ENCODE data around the gene KCND3. TPM values are rescaled to one million over a fixed set of nuclear protein-coding genes. Genes with fewer than 3 reads are reported as not detected.

Gene KCND3
- total and polyA plus RNA-seq, 2 donors (not counting 3 experiments of a cell fraction or from before 2014, with no cell fraction given): 0.03 TPM; not detected in 1

DNA sequence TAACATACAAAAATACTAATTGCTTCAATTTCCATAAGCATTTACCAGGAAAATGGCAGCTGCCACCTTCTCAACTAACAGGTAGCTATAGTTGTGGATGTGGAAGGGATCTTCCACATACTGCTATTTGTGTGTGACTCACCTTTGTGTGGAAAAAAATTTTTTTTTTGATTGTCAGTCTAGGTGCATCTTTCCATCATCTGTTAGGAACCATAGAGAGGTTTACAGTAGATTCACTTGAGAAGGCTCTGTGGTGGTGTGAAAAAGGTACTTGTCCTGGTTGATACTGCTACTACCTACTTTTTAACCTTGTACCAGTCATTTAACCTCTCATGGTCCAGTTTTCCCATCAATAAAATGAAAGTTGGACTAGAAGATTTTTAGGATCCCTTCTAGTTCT is 220.8 kb downstream of the KCND3 start:
- Histone ChIP-seq H3K4me3 (replicated peaks in 1 of 3; ENCODE audit: insufficient read depth in 1 of 3, low read depth in 1 of 3, low read length in 3 of 3) (no peak overlapping the region), H3K4me2 (ENCODE audit: insufficient read depth, low read length) (no peak overlapping the region), H3K4me1 (ENCODE audit: control insufficient read depth, extremely low read depth, insufficient read depth, low read length) (no peaks in the 10 kb centered on the region), H3K79me2 (ENCODE audit: control insufficient read depth, insufficient read depth, low read length) (peaks cover 17% of the 10 kb centered on the region), H3K9me1 (replicated peaks; ENCODE audit: control insufficient read depth, extremely low read depth, insufficient read depth, low read length) (peaks cover 2% of the 10 kb centered on the region), H3K9me3 (replicated peaks; ENCODE audit: control insufficient read depth, insufficient read depth, low read length) (no peaks in the 10 kb centered on the region), H3K27me3 (ENCODE audit: control insufficient read depth in 2 of 2, insufficient read depth in 2 of 2, low read length in 2 of 2) (no peaks in the 10 kb centered on the region), H3K9ac (replicated peaks; ENCODE audit: extremely low read depth, insufficient read depth, low read length) (no peak overlapping the region), H2AFZ (ENCODE audit: low read depth, low read length) (no peak overlapping the region), H3K36me3 (ENCODE audit: control insufficient read depth in 2 of 2, extremely low read depth in 1 of 2, insufficient read depth in 2 of 2, low read length in 2 of 2) (peaks cover 2 to 10% of the 10 kb centered on the region in 2 experiments), H4K20me1 (replicated peaks; ENCODE audit: control insufficient read depth, extremely low read depth, insufficient read depth, low read length) (no peaks in the 10 kb centered on the region), H3K27ac (ENCODE audit: insufficient read depth, low read depth, low read length) (no peak overlapping the region)
- dilution Hi-C loops (cut with MboI; ENCODE audit: extremely low pct_ligation_motif_present, low sequenced_read_pairs) (no loop called here), intact Hi-C loops (cut with micrococcal nuclease) (loop anchor here (1.0 kb wide), 4 partner anchors 53 to 545 kb away; no protein-coding TSS in a partner anchor)
- CTCF ChIA-PET: interaction anchor here (1.4 to 5.4 kb wide), 16 partner anchors 13 to 545 kb away, joined by 3 to 125 read pairs (median 9); partner anchors contain the start of genes C1orf162 and DDX20
- no peak for DNase-seq (ENCODE audit: low read depth, low spot score)
- POLR2A ChIA-PET: no interaction called here
- TF ChIP-seq JUN (IDR thresholded peaks at IDR 0.05; ENCODE audit: borderline replicate concordance, insufficient read depth, insufficient read length, low read depth): no peak
- no peak for TF ChIP-seq MAX (IDR thresholded peaks at IDR 0.05; ENCODE audit: insufficient read depth, insufficient read length)
- no peak for TF ChIP-seq EZH2 (IDR thresholded peaks at IDR 0.05; ENCODE audit: borderline replicate concordance, low read depth, low read length, severe bottlenecking)
- TF ChIP-seq POLR2AphosphoS5 (IDR thresholded peaks at IDR 0.05; ENCODE audit: insufficient read depth, low read depth, low read length): no peak
- TF ChIP-seq POLR2A (IDR thresholded peaks at IDR 0.05; ENCODE audit: low read depth, low read length): no peak
- TF ChIP-seq, protein P1, sequence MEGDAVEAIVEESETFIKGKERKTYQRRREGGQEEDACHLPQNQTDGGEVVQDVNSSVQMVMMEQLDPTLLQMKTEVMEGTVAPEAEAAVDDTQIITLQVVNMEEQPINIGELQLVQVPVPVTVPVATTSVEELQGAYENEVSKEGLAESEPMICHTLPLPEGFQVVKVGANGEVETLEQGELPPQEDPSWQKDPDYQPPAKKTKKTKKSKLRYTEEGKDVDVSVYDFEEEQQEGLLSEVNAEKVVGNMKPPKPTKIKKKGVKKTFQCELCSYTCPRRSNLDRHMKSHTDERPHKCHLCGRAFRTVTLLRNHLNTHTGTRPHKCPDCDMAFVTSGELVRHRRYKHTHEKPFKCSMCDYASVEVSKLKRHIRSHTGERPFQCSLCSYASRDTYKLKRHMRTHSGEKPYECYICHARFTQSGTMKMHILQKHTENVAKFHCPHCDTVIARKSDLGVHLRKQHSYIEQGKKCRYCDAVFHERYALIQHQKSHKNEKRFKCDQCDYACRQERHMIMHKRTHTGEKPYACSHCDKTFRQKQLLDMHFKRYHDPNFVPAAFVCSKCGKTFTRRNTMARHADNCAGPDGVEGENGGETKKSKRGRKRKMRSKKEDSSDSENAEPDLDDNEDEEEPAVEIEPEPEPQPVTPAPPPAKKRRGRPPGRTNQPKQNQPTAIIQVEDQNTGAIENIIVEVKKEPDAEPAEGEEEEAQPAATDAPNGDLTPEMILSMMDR (IDR thresholded peaks at IDR 0.05; ENCODE audit: extremely low read depth in 1 of 2, insufficient read depth in 1 of 2, low read depth in 1 of 2, low read length in 2 of 2): no peak
- no peak for TF ChIP-seq FOS (IDR thresholded peaks at IDR 0.05; ENCODE audit: borderline replicate concordance, insufficient read depth, low read length)
- no peak for TF ChIP-seq MYC (IDR thresholded peaks at IDR 0.05; ENCODE audit: low read depth, low read length)
- no peak for TF ChIP-seq GATA2 (IDR thresholded peaks at IDR 0.05; ENCODE audit: insufficient read depth, insufficient read length, low read depth, low read length)
- BruUV-seq (replicated peaks): no TSS peak
- FAIRE-seq: no peak

All from endothelial cell of umbilical vein (primary cell).